ENCODE results near the gene STAB1.

STAB1 gene

GRCh38 chr3:52554026-52554755, 59.1 kb downstream of the STAB1 start:
- Histone ChIP-seq H3K27ac (ENCODE audit: insufficient read depth in 1 of 2, low read depth in 1 of 2, low read length in 2 of 2, poor library complexity in 1 of 2, severe bottlenecking in 2 of 2) (no peak overlapping the region), H3K27me3 (replicated peaks in 2 of 5; ENCODE audit: control insufficient read depth in 4 of 5, insufficient read depth in 5 of 5, low read length in 4 of 5) (no peaks in the 10 kb centered on the region), H3K4me3 (ENCODE audit: control insufficient read depth in 1 of 7, extremely low read depth in 1 of 7, insufficient read depth in 4 of 7, low read depth in 2 of 7, low read length in 6 of 7) (no peak overlapping the region), H3K36me3 (ENCODE audit: control insufficient read depth in 4 of 4, insufficient read depth in 4 of 4, low read length in 3 of 4) (peaks cover 26 to 83% (median 57%) of the 10 kb centered on the region in 4 experiments), H3K4me1 (ENCODE audit: control extremely low read depth in 1 of 4, control insufficient read depth in 4 of 4, insufficient read depth in 4 of 4, low read length in 3 of 4) (no peaks in the 10 kb centered on the region), H3K9me3 (ENCODE audit: control extremely low read depth in 1 of 5, control insufficient read depth in 4 of 5, insufficient read depth in 2 of 5, low read depth in 1 of 5, low read length in 4 of 5) (no peaks in the 10 kb centered on the region)
- ChIA-PET POLR2A (interaction anchor here (0.7 kb wide), 2 partner anchors 22 to 151 kb away, joined by 3 to 7 read pairs; partner anchors contain the start of gene GLT8D1), CTCF (interaction anchor here (1.2 kb wide), 1 partner anchor 83 kb away, joined by 3 read pairs; no protein-coding TSS in a partner anchor)
- no peak for DNase-seq
- WGBS (ENCODE audit: insufficient coverage): 97% methylated on average over 4 of the region's 5 CpGs

DNA sequence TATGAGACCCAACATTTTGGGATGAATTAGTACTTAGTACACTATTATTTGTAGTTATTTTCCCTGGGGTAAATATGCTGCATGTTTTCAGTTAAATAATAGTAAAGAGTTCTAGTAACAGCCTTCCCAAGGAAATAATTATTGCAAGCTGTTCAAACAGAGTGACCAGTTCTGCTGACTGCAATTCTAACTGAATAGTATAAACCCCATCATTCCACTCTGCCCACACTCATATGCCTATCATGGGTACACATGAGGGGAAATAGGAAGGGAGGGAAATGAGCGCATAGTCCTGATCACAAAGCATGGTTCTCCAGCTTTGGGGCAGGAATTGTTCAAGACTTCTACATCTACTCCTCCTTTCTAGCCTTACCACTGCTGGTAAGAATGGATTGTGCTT, 59.9 kb downstream of the STAB1 start:
- Histone ChIP-seq H3K9me3 (ENCODE audit: control extremely low read depth in 1 of 5, control insufficient read depth in 4 of 5, insufficient read depth in 2 of 5, low read depth in 1 of 5, low read length in 4 of 5) (no peaks in the 10 kb centered on the region), H3K36me3 (ENCODE audit: control insufficient read depth in 4 of 4, insufficient read depth in 4 of 4, low read length in 3 of 4) (peaks cover 31 to 87% (median 60%) of the 10 kb centered on the region in 4 experiments), H3K27ac (ENCODE audit: insufficient read depth in 1 of 2, low read depth in 1 of 2, low read length in 2 of 2, poor library complexity in 1 of 2, severe bottlenecking in 2 of 2) (no peak overlapping the region), H3K27me3 (replicated peaks in 2 of 5; ENCODE audit: control insufficient read depth in 4 of 5, insufficient read depth in 5 of 5, low read length in 4 of 5) (no peaks in the 10 kb centered on the region), H3K4me1 (ENCODE audit: control extremely low read depth in 1 of 4, control insufficient read depth in 4 of 4, insufficient read depth in 4 of 4, low read length in 3 of 4) (no peaks in the 10 kb centered on the region), H3K4me3 (ENCODE audit: control insufficient read depth in 1 of 7, extremely low read depth in 1 of 7, insufficient read depth in 4 of 7, low read depth in 2 of 7, low read length in 6 of 7) (no peak overlapping the region)
- POLR2A ChIA-PET: no interaction called here
- WGBS (ENCODE audit: insufficient coverage): no CpG with 5 or more reads among the region's 1 CpG
- CTCF ChIA-PET: interaction anchor here (0.9 kb wide), 1 partner anchor 10 kb away, joined by 3 read pairs; no protein-coding TSS in a partner anchor
- no peak for DNase-seq

- Histone ChIP-seq H3K9me3 (ENCODE audit: control extremely low read depth in 1 of 5, control insufficient read depth in 4 of 5, insufficient read depth in 2 of 5, low read depth in 1 of 5, low read length in 4 of 5) (no peaks in the 10 kb centered on the region), H3K27me3 (replicated peaks in 2 of 5; ENCODE audit: control insufficient read depth in 4 of 5, insufficient read depth in 5 of 5, low read length in 4 of 5) (no peaks in the 10 kb centered on the region), H3K4me1 (ENCODE audit: control extremely low read depth in 1 of 4, control insufficient read depth in 4 of 4, insufficient read depth in 4 of 4, low read length in 3 of 4) (peaks cover 0 to 7% (median 3%) of the 10 kb centered on the region in 4 experiments), H3K36me3 (ENCODE audit: control insufficient read depth in 4 of 4, insufficient read depth in 4 of 4, low read length in 3 of 4) (peaks cover 31 to 82% (median 56%) of the 10 kb centered on the region in 4 experiments), H3K27ac (ENCODE audit: insufficient read depth in 1 of 2, low read depth in 1 of 2, low read length in 2 of 2, poor library complexity in 1 of 2, severe bottlenecking in 2 of 2) (no peak overlapping the region), H3K4me3 (ENCODE audit: control insufficient read depth in 1 of 7, extremely low read depth in 1 of 7, insufficient read depth in 4 of 7, low read depth in 2 of 7, low read length in 6 of 7) (no peak overlapping the region)
- ChIA-PET CTCF (interaction anchor here (1.0 to 1.2 kb wide), 2 partner anchors 31 to 105 kb away, joined by 3 read pairs; no protein-coding TSS in a partner anchor), POLR2A (no interaction called here)
- WGBS (ENCODE audit: insufficient coverage): 100% methylated on average over 7 of the region's 9 CpGs
- DNase-seq: no peak
Observed at GRCh38 chr3:52557011-52557960, 62.1 kb downstream of the STAB1 start.

DNA sequence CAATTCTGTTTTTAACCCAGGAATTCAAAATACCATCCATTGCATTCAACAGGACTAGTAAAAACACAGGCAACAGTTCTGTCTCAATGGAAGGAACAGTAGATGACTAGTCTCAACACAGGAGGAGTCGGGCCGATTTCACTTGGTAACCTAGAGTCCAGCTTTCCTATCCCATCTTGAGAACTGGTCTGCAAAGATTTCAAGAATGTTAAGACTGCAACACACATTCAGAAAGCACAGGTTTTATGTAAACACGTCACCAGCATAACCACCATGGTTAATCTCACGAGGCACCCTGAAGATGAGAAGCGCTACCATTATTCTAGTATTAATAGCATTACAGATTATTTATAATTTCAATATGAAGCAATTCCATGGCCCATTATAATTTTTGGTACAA, 63.3 kb downstream of the STAB1 start:
- Histone ChIP-seq H3K9me3 (ENCODE audit: control extremely low read depth in 1 of 5, control insufficient read depth in 4 of 5, insufficient read depth in 2 of 5, low read depth in 1 of 5, low read length in 4 of 5) (no peaks in the 10 kb centered on the region), H3K27ac (ENCODE audit: insufficient read depth in 1 of 2, low read depth in 1 of 2, low read length in 2 of 2, poor library complexity in 1 of 2, severe bottlenecking in 2 of 2) (no peak overlapping the region), H3K36me3 (ENCODE audit: control insufficient read depth in 4 of 4, insufficient read depth in 4 of 4, low read length in 3 of 4) (peaks cover 28 to 79% (median 53%) of the 10 kb centered on the region in 4 experiments), H3K27me3 (replicated peaks in 2 of 5; ENCODE audit: control insufficient read depth in 4 of 5, insufficient read depth in 5 of 5, low read length in 4 of 5) (no peaks in the 10 kb centered on the region), H3K4me1 (ENCODE audit: control extremely low read depth in 1 of 4, control insufficient read depth in 4 of 4, insufficient read depth in 4 of 4, low read length in 3 of 4) (peaks cover 0 to 7% (median 3%) of the 10 kb centered on the region in 4 experiments), H3K4me3 (ENCODE audit: control insufficient read depth in 1 of 7, extremely low read depth in 1 of 7, insufficient read depth in 4 of 7, low read depth in 2 of 7, low read length in 6 of 7) (no peak overlapping the region)
- POLR2A ChIA-PET: no interaction called here
- no peak for DNase-seq
- CTCF ChIA-PET: interaction anchor here (6.6 kb wide), 1 partner anchor 87 kb away, joined by 39 read pairs; no protein-coding TSS in a partner anchor
- 100% methylated on average over 2 of the region's 5 CpGs for WGBS (ENCODE audit: insufficient coverage)

GRCh38 chr3:52561028-52561747, 66.0 kb downstream of the STAB1 start:
- Histone ChIP-seq H3K27me3 (replicated peaks in 2 of 5; ENCODE audit: control insufficient read depth in 4 of 5, insufficient read depth in 5 of 5, low read length in 4 of 5) (no peaks in the 10 kb centered on the region), H3K4me3 (ENCODE audit: control insufficient read depth in 1 of 7, extremely low read depth in 1 of 7, insufficient read depth in 4 of 7, low read depth in 2 of 7, low read length in 6 of 7) (no peak overlapping the region), H3K36me3 (ENCODE audit: control insufficient read depth in 4 of 4, insufficient read depth in 4 of 4, low read length in 3 of 4) (peaks cover 28 to 69% (median 50%) of the 10 kb centered on the region in 4 experiments), H3K4me1 (ENCODE audit: control extremely low read depth in 1 of 4, control insufficient read depth in 4 of 4, insufficient read depth in 4 of 4, low read length in 3 of 4) (peaks cover 0 to 7% (median 3%) of the 10 kb centered on the region in 4 experiments), H3K27ac (ENCODE audit: insufficient read depth in 1 of 2, low read depth in 1 of 2, low read length in 2 of 2, poor library complexity in 1 of 2, severe bottlenecking in 2 of 2) (no peak overlapping the region), H3K9me3 (ENCODE audit: control extremely low read depth in 1 of 5, control insufficient read depth in 4 of 5, insufficient read depth in 2 of 5, low read depth in 1 of 5, low read length in 4 of 5) (no peaks in the 10 kb centered on the region)
- DNase-seq: no peak
- POLR2A ChIA-PET: interaction anchor here (0.6 kb wide), 1 partner anchor 23 kb away, joined by 3 read pairs; no protein-coding TSS in a partner anchor
- CTCF ChIA-PET: interaction anchor here (0.7 to 6.6 kb wide), 10 partner anchors 9 to 115 kb away, joined by 3 to 39 read pairs (median 3); partner anchors contain the start of gene STAB1
- 90% methylated on average over 2 of the region's 4 CpGs for WGBS (ENCODE audit: insufficient coverage)

DNA sequence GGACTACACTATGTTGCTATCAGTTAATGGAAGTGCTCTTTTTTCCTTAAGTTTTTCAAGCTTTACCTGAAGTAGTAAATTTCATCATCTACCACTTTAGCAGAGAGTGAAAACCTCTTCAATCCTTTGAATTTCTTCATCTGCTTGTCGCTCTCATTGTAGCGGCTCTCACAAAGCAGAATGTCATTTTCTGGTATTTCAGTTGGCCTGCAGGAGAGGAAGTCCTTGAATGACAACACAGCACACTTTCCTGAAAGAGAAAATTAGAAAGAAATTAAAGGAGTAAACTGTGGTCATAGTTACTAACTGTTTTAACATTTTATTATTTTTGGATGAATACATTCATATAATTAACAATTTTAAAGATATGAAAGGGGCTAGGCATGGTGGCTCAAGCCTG, 68.8 kb downstream of the STAB1 start:
- ChIA-PET CTCF (interaction anchor here (1.6 to 6.6 kb wide), 2 partner anchors 92 to 226 kb away, joined by 3 to 39 read pairs; no protein-coding TSS in a partner anchor), POLR2A (no interaction called here)
- Histone ChIP-seq H3K27me3 (replicated peaks in 2 of 5; ENCODE audit: control insufficient read depth in 4 of 5, insufficient read depth in 5 of 5, low read length in 4 of 5) (no peaks in the 10 kb centered on the region), H3K27ac (ENCODE audit: insufficient read depth in 1 of 2, low read depth in 1 of 2, low read length in 2 of 2, poor library complexity in 1 of 2, severe bottlenecking in 2 of 2) (no peak overlapping the region), H3K36me3 (ENCODE audit: control insufficient read depth in 4 of 4, insufficient read depth in 4 of 4, low read length in 3 of 4) (peaks cover 22 to 54% (median 35%) of the 10 kb centered on the region in 4 experiments), H3K4me1 (ENCODE audit: control extremely low read depth in 1 of 4, control insufficient read depth in 4 of 4, insufficient read depth in 4 of 4, low read length in 3 of 4) (peaks cover 0 to 7% (median 3%) of the 10 kb centered on the region in 4 experiments), H3K4me3 (ENCODE audit: control insufficient read depth in 1 of 7, extremely low read depth in 1 of 7, insufficient read depth in 4 of 7, low read depth in 2 of 7, low read length in 6 of 7) (no peak overlapping the region), H3K9me3 (ENCODE audit: control extremely low read depth in 1 of 5, control insufficient read depth in 4 of 5, insufficient read depth in 2 of 5, low read depth in 1 of 5, low read length in 4 of 5) (no peaks in the 10 kb centered on the region)
- DNase-seq: no peak
- 83% methylated on average over 1 of the region's 2 CpGs for WGBS (ENCODE audit: insufficient coverage)
